ENCODE data around the gene POLR2E.

POLR2E gene

GRCh38 chr19:1040476-1041271 is 54.5 kb downstream of the POLR2E start:
- Histone ChIP-seq H3K4me3 (ENCODE audit: extremely low read depth, insufficient read depth, low read length, poor library complexity, severe bottlenecking) (peak overlapping the region; percentile 65), H3K27ac (ENCODE audit: low read depth, low read length, severe bottlenecking) (peak overlapping the region; percentile 10), H3K36me3 (ENCODE audit: control insufficient read depth, insufficient read depth, low read length) (peaks cover 28% of the 10 kb centered on the region), H3K4me1 (ENCODE audit: control insufficient read depth, insufficient read depth, low read length, poor library complexity, severe bottlenecking) (peaks cover 7% of the 10 kb centered on the region), H3K9me3 (ENCODE audit: control insufficient read depth, low read length) (no peaks in the 10 kb centered on the region)
- 6 to 9% methylated on average over 22 to 25 of the region's 27 CpGs for WGBS, 2 experiments (ENCODE audit: insufficient coverage in 2 of 2)

- H3K9me3 ChIP-seq (ENCODE audit: control insufficient read depth, low read length) = no peaks in the 10 kb centered on the region
- H3K27ac ChIP-seq (ENCODE audit: low read depth, low read length, severe bottlenecking) = peak within 1 kb of the TSS; percentile 45
- peak within 1 kb of the TSS; percentile 65 for H3K4me3 ChIP-seq (ENCODE audit: extremely low read depth, insufficient read depth, low read length, poor library complexity, severe bottlenecking)
- H3K4me1 ChIP-seq (ENCODE audit: control insufficient read depth, insufficient read depth, low read length, poor library complexity, severe bottlenecking) = peaks cover 7% of the 10 kb centered on the region
- peaks cover 34% of the 10 kb centered on the region for H3K36me3 ChIP-seq (ENCODE audit: control insufficient read depth, insufficient read depth, low read length)
- 3 to 4% methylated on average over 39 to 51 of the region's 56 CpGs for WGBS, 2 experiments (ENCODE audit: insufficient coverage in 2 of 2)
These were observed 55.3 kb downstream of the POLR2E start, which contains the start of gene ABCA7 for GRCh38 chr19:1039646-1040475. Gene ABCA7 (plus strand): TSS chr19:1040107. CDS start chr19:1041362, 1,255 bp downstream.

- Histone ChIP-seq H3K4me1 (ENCODE audit: control insufficient read depth, insufficient read depth, low read length, poor library complexity, severe bottlenecking) (peaks cover 7% of the 10 kb centered on the region), H3K27ac (ENCODE audit: low read depth, low read length, severe bottlenecking) (peak overlapping the region; percentile 45), H3K4me3 (ENCODE audit: extremely low read depth, insufficient read depth, low read length, poor library complexity, severe bottlenecking) (no peak overlapping the region), H3K36me3 (ENCODE audit: control insufficient read depth, insufficient read depth, low read length) (peaks cover 34% of the 10 kb centered on the region), H3K9me3 (ENCODE audit: control insufficient read depth, low read length) (no peaks in the 10 kb centered on the region)
- WGBS, 2 experiments (ENCODE audit: insufficient coverage in 2 of 2) = 65 to 71% methylated on average over 22 of the region's 22 CpGs
These were observed 56.1 kb downstream of the POLR2E start for GRCh38 chr19:1038978-1039645.

GRCh38 chr19:1037621-1038064 is 57.5 kb downstream of the POLR2E start:
- Histone ChIP-seq H3K36me3 (ENCODE audit: control insufficient read depth, insufficient read depth, low read length) (peaks cover 43% of the 10 kb centered on the region), H3K4me3 (ENCODE audit: extremely low read depth, insufficient read depth, low read length, poor library complexity, severe bottlenecking) (no peak overlapping the region), H3K9me3 (ENCODE audit: control insufficient read depth, low read length) (no peaks in the 10 kb centered on the region), H3K4me1 (ENCODE audit: control insufficient read depth, insufficient read depth, low read length, poor library complexity, severe bottlenecking) (peaks cover 7% of the 10 kb centered on the region), H3K27ac (ENCODE audit: low read depth, low read length, severe bottlenecking) (no peak overlapping the region)
- 93 to 95% methylated on average over 17 to 18 of the region's 22 CpGs for WGBS, 2 experiments (ENCODE audit: insufficient coverage in 2 of 2)

All from mesodermal cell (in vitro differentiated cells).